ENCODE results near the gene CCDC57.

CCDC57 gene

DNA sequence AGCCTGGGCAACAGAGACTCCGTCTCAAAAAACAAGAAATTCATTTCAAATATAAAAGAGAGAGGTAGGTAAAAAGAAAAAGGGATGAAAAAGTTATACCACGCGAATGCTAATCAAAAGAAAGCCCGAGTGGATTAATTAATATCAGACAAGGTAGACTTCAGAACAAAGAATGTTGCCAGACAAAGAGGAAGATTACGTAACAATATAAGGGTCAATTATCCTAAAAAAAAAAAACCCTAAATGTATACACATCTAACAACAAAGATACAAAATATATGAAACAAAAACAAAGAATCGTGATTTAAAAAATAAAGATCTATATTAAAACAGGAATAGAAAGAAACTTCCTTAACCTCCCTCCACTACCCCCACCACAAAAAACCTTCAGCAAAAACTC is 44.1 kb downstream of the CCDC57 start:
- H3K4me1 ChIP-seq (ENCODE audit: control insufficient read depth, low read depth, low read length): peaks cover 5% of the 10 kb centered on the region
- H4K8ac ChIP-seq (ENCODE audit: low read depth, low read length): no peak overlapping the region
- H3K27ac ChIP-seq (ENCODE audit: low read depth, low read length): no peak overlapping the region
- H3K9ac ChIP-seq (ENCODE audit: low read length): no peak overlapping the region
- H2AK5ac ChIP-seq (ENCODE audit: low read length): no peak overlapping the region
- H3K56ac ChIP-seq (ENCODE audit: low read length): no peak overlapping the region
- no peak overlapping the region for H2BK120ac ChIP-seq (ENCODE audit: low read depth, low read length)
- H3K27me3 ChIP-seq (ENCODE audit: insufficient read depth, low read length, poor library complexity): no peaks in the 10 kb centered on the region
- no peak overlapping the region for H3K18ac ChIP-seq (ENCODE audit: low read length)
- H3K79me2 ChIP-seq (ENCODE audit: control insufficient read depth, insufficient read depth, low read length): no peaks in the 10 kb centered on the region
- no peak overlapping the region for H2BK15ac ChIP-seq (replicated peaks; ENCODE audit: low read depth)
- H3K4ac ChIP-seq (ENCODE audit: low read depth, low read length): no peak overlapping the region
- no peak for DNase-seq
- H4K5ac ChIP-seq (ENCODE audit: low read length): no peak overlapping the region
- no peak overlapping the region for H3K4me3 ChIP-seq (ENCODE audit: low read length)
- no peak overlapping the region for H3K23ac ChIP-seq (ENCODE audit: low read length)
- no peak overlapping the region for H3K4me2 ChIP-seq (ENCODE audit: low read length)
- no CpG with 5 or more reads among the region's 6 CpGs for WGBS (ENCODE audit: extremely low coverage, insufficient coverage, low lambda C conversion rate)
- H3K79me1 ChIP-seq (ENCODE audit: low read length): no peaks in the 10 kb centered on the region
- no peaks in the 10 kb centered on the region for H3K36me3 ChIP-seq (ENCODE audit: control insufficient read depth, insufficient read depth, low read length)
- no peak overlapping the region for H2BK5ac ChIP-seq (ENCODE audit: low read length)

DNA sequence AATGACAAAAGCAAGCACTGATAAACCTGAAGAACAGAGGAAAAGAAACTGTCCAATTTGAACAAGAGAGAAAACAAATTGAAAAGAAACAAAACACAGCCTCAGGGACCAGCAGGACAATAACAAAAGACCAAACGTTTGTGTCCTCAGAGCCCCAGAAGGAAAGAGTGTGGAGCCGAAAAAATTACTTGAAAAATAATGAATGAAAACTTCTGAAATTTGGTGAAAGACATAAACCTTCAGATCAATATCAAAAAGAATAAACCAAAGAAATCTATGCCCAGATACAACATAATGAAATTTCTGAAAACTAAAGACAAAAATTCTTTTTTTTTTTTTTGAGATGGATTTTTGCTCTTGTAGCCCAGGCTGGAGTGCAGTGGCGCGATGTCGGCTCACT is 45.6 kb downstream of the CCDC57 start:
- Histone ChIP-seq H3K4me1 (ENCODE audit: control insufficient read depth, low read depth, low read length) (no peaks in the 10 kb centered on the region), H3K9ac (ENCODE audit: low read length) (no peak overlapping the region), H4K8ac (ENCODE audit: low read depth, low read length) (no peak overlapping the region), H2BK15ac (replicated peaks; ENCODE audit: low read depth) (no peak overlapping the region), H2BK5ac (ENCODE audit: low read length) (no peak overlapping the region), H3K36me3 (ENCODE audit: control insufficient read depth, insufficient read depth, low read length) (no peaks in the 10 kb centered on the region), H3K4ac (ENCODE audit: low read depth, low read length) (no peak overlapping the region), H4K5ac (ENCODE audit: low read length) (no peak overlapping the region), H3K79me2 (ENCODE audit: control insufficient read depth, insufficient read depth, low read length) (no peaks in the 10 kb centered on the region), H3K27ac (ENCODE audit: low read depth, low read length) (no peak overlapping the region), H3K4me3 (ENCODE audit: low read length) (no peak overlapping the region), H2AK5ac (ENCODE audit: low read length) (no peak overlapping the region), H2BK120ac (ENCODE audit: low read depth, low read length) (no peak overlapping the region), H3K18ac (ENCODE audit: low read length) (no peak overlapping the region), H3K56ac (ENCODE audit: low read length) (no peak overlapping the region), H3K79me1 (ENCODE audit: low read length) (no peaks in the 10 kb centered on the region), H3K23ac (ENCODE audit: low read length) (no peak overlapping the region), H3K27me3 (ENCODE audit: insufficient read depth, low read length, poor library complexity) (no peaks in the 10 kb centered on the region), H3K4me2 (ENCODE audit: low read length) (no peak overlapping the region)
- WGBS (ENCODE audit: extremely low coverage, insufficient coverage, low lambda C conversion rate): no CpG with 5 or more reads among the region's 5 CpGs
- DNase-seq: no peak

DNA sequence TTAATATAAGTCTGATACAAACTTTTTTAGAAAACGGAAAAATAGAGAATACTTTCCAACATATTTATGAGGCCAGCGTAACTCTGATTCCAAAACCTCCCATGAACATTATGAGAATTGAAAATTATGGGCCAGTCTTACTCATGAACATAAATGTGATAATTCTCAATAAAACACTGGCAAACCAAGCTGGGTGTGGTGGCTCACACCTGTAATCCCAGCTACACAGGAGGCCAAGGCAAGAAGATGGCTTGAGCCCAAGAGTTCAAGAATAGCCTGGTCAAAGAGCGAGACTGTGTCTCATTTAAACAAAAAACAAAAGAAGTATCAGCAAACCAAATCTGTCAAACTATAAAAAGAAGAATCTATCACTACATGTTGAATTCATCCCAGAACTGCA is 47.8 kb downstream of the CCDC57 start:
- no peak overlapping the region for H2BK15ac ChIP-seq (replicated peaks; ENCODE audit: low read depth)
- no peak overlapping the region for H4K5ac ChIP-seq (ENCODE audit: low read length)
- WGBS (ENCODE audit: extremely low coverage, insufficient coverage, low lambda C conversion rate): no CpG with 5 or more reads among the region's 3 CpGs
- H3K9ac ChIP-seq (ENCODE audit: low read length): no peak overlapping the region
- H3K4me1 ChIP-seq (ENCODE audit: control insufficient read depth, low read depth, low read length): no peaks in the 10 kb centered on the region
- H4K8ac ChIP-seq (ENCODE audit: low read depth, low read length): no peak overlapping the region
- H3K4ac ChIP-seq (ENCODE audit: low read depth, low read length): no peak overlapping the region
- no peaks in the 10 kb centered on the region for H3K27me3 ChIP-seq (ENCODE audit: insufficient read depth, low read length, poor library complexity)
- no peaks in the 10 kb centered on the region for H3K79me1 ChIP-seq (ENCODE audit: low read length)
- no peak overlapping the region for H3K56ac ChIP-seq (ENCODE audit: low read length)
- H3K23ac ChIP-seq (ENCODE audit: low read length): no peak overlapping the region
- no peak overlapping the region for H3K27ac ChIP-seq (ENCODE audit: low read depth, low read length)
- DNase-seq: no peak
- H3K36me3 ChIP-seq (ENCODE audit: control insufficient read depth, insufficient read depth, low read length): no peaks in the 10 kb centered on the region
- no peak overlapping the region for H2AK5ac ChIP-seq (ENCODE audit: low read length)
- H3K79me2 ChIP-seq (ENCODE audit: control insufficient read depth, insufficient read depth, low read length): no peaks in the 10 kb centered on the region
- no peak overlapping the region for H2BK120ac ChIP-seq (ENCODE audit: low read depth, low read length)
- no peak overlapping the region for H3K18ac ChIP-seq (ENCODE audit: low read length)
- H3K4me3 ChIP-seq (ENCODE audit: low read length): no peak overlapping the region
- no peak overlapping the region for H3K4me2 ChIP-seq (ENCODE audit: low read length)
- no peak overlapping the region for H2BK5ac ChIP-seq (ENCODE audit: low read length)

GRCh38 chr17:82161216-82161615 is 51.4 kb downstream of the CCDC57 start:
- H3K56ac ChIP-seq (ENCODE audit: low read length): no peak overlapping the region
- H3K4me3 ChIP-seq (ENCODE audit: low read length): no peak overlapping the region
- H3K79me1 ChIP-seq (ENCODE audit: low read length): no peaks in the 10 kb centered on the region
- no peaks in the 10 kb centered on the region for H3K36me3 ChIP-seq (ENCODE audit: control insufficient read depth, insufficient read depth, low read length)
- no CpG with 5 or more reads among the region's 8 CpGs for WGBS (ENCODE audit: extremely low coverage, insufficient coverage, low lambda C conversion rate)
- no peak overlapping the region for H3K27ac ChIP-seq (ENCODE audit: low read depth, low read length)
- H3K23ac ChIP-seq (ENCODE audit: low read length): no peak overlapping the region
- H4K8ac ChIP-seq (ENCODE audit: low read depth, low read length): no peak overlapping the region
- H3K18ac ChIP-seq (ENCODE audit: low read length): no peak overlapping the region
- no peaks in the 10 kb centered on the region for H3K4me1 ChIP-seq (ENCODE audit: control insufficient read depth, low read depth, low read length)
- H3K4ac ChIP-seq (ENCODE audit: low read depth, low read length): no peak overlapping the region
- DNase-seq: no peak
- H3K9ac ChIP-seq (ENCODE audit: low read length): no peak overlapping the region
- no peak overlapping the region for H3K4me2 ChIP-seq (ENCODE audit: low read length)
- no peak overlapping the region for H2BK15ac ChIP-seq (replicated peaks; ENCODE audit: low read depth)
- H3K27me3 ChIP-seq (ENCODE audit: insufficient read depth, low read length, poor library complexity): no peaks in the 10 kb centered on the region
- H2BK5ac ChIP-seq (ENCODE audit: low read length): no peak overlapping the region
- no peak overlapping the region for H2AK5ac ChIP-seq (ENCODE audit: low read length)
- no peaks in the 10 kb centered on the region for H3K79me2 ChIP-seq (ENCODE audit: control insufficient read depth, insufficient read depth, low read length)
- no peak overlapping the region for H4K5ac ChIP-seq (ENCODE audit: low read length)
- H2BK120ac ChIP-seq (ENCODE audit: low read depth, low read length): no peak overlapping the region

- Histone ChIP-seq H3K36me3 (ENCODE audit: control insufficient read depth, insufficient read depth, low read length) (no peaks in the 10 kb centered on the region), H3K79me2 (ENCODE audit: control insufficient read depth, insufficient read depth, low read length) (no peaks in the 10 kb centered on the region), H2BK15ac (replicated peaks; ENCODE audit: low read depth) (no peak overlapping the region), H3K27ac (ENCODE audit: low read depth, low read length) (no peak overlapping the region), H3K9ac (ENCODE audit: low read length) (no peak overlapping the region), H3K79me1 (ENCODE audit: low read length) (no peaks in the 10 kb centered on the region), H3K4me3 (ENCODE audit: low read length) (no peak overlapping the region), H3K27me3 (ENCODE audit: insufficient read depth, low read length, poor library complexity) (no peaks in the 10 kb centered on the region), H4K5ac (ENCODE audit: low read length) (no peak overlapping the region), H2BK5ac (ENCODE audit: low read length) (no peak overlapping the region), H4K8ac (ENCODE audit: low read depth, low read length) (no peak overlapping the region), H2AK5ac (ENCODE audit: low read length) (no peak overlapping the region), H3K23ac (ENCODE audit: low read length) (no peak overlapping the region), H3K4me1 (ENCODE audit: control insufficient read depth, low read depth, low read length) (no peaks in the 10 kb centered on the region), H3K56ac (ENCODE audit: low read length) (no peak overlapping the region), H3K18ac (ENCODE audit: low read length) (no peak overlapping the region), H3K4me2 (ENCODE audit: low read length) (no peak overlapping the region), H2BK120ac (ENCODE audit: low read depth, low read length) (no peak overlapping the region), H3K4ac (ENCODE audit: low read depth, low read length) (no peak overlapping the region)
- DNase-seq: no peak
- no CpG with 5 or more reads among the region's 5 CpGs for WGBS (ENCODE audit: extremely low coverage, insufficient coverage, low lambda C conversion rate)
These were observed 52.6 kb downstream of the CCDC57 start for GRCh38 chr17:82160075-82160474.

DNA sequence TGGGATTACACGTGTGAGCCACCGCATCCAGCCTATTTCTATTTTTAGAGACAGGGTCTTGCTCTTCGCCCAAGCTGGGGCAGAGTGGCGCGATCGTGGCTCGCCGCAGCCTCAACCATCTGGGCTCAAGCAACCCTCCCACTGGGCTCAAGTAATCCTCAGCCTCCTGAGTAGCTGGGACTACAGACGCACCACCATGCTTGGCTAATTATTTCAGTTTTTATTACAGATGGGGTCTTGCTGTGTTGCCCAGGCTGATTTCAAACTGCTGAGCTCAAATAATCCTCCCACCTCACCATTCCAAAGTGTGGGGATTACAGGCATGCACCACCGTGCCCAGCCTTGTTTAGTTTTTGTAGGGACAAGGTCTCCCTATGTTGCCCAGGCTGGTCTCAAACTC is 53.8 kb downstream of the CCDC57 start:
- Histone ChIP-seq H3K27me3 (ENCODE audit: insufficient read depth, low read length, poor library complexity) (no peaks in the 10 kb centered on the region), H3K4me2 (ENCODE audit: low read length) (no peak overlapping the region), H3K23ac (ENCODE audit: low read length) (no peak overlapping the region), H2BK120ac (ENCODE audit: low read depth, low read length) (no peak overlapping the region), H2BK15ac (replicated peaks; ENCODE audit: low read depth) (no peak overlapping the region), H3K56ac (ENCODE audit: low read length) (no peak overlapping the region), H3K4ac (ENCODE audit: low read depth, low read length) (no peak overlapping the region), H3K9ac (ENCODE audit: low read length) (no peak overlapping the region), H4K5ac (ENCODE audit: low read length) (no peak overlapping the region), H3K27ac (ENCODE audit: low read depth, low read length) (no peak overlapping the region), H2BK5ac (ENCODE audit: low read length) (no peak overlapping the region), H4K8ac (ENCODE audit: low read depth, low read length) (no peak overlapping the region), H3K4me1 (ENCODE audit: control insufficient read depth, low read depth, low read length) (no peaks in the 10 kb centered on the region), H3K79me2 (ENCODE audit: control insufficient read depth, insufficient read depth, low read length) (no peaks in the 10 kb centered on the region), H2AK5ac (ENCODE audit: low read length) (no peak overlapping the region), H3K18ac (ENCODE audit: low read length) (no peak overlapping the region), H3K4me3 (ENCODE audit: low read length) (no peak overlapping the region), H3K36me3 (ENCODE audit: control insufficient read depth, insufficient read depth, low read length) (no peaks in the 10 kb centered on the region), H3K79me1 (ENCODE audit: low read length) (no peaks in the 10 kb centered on the region)
- no peak for DNase-seq
- no CpG with 5 or more reads among the region's 10 CpGs for WGBS (ENCODE audit: extremely low coverage, insufficient coverage, low lambda C conversion rate)

Data from mesendoderm (in vitro differentiated cells).